B cell (primary cell): ENCODE measurements around the gene TWNK. TPM values are rescaled to one million over a fixed set of nuclear protein-coding genes. Genes with fewer than 3 reads are reported as not detected.

Experiments
- ATAC-seq: fragments of 200-7000 bp; cut with Tn5 transposase; one replicate; pipeline ENCODE4 v1.10.0; 2021; ENCODE audit warnings: low read depth, mild to moderate bottlenecking, moderate number of reproducible peaks, moderate library complexity
- CTCF ChIA-PET: fragments of 350-600 bp; sonication (Branson Sonifier 250); formaldehyde crosslinking; loops from one replicate; lab custom pipeline; 2021; ENCODE audit warnings: antibody characterized with exemption, inconsistent platforms; lab: Charles Lee
- POLR2A ChIA-PET: fragments of 350-600 bp; sonication (Branson Sonifier 250); formaldehyde crosslinking; loops from one replicate; lab custom pipeline; 2021; ENCODE audit warnings: antibody characterized with exemption; lab: Charles Lee
- DNase-seq: peaks from one replicate; pipeline ENCODE4 v3.0.0; 2013
- H2AFZ ChIP-seq: 2 replicates; pipeline ENCODE4 v1.6.1; 2012; ENCODE audit warnings: mild to moderate bottlenecking, low read depth, low read length; ENCODE audit not compliant: insufficient read depth, poor library complexity, severe bottlenecking
- H3K27ac ChIP-seq, 2 donors: 1 replicate in 1 of 2; 2 replicates in 1 of 2; pipeline ENCODE4 v1.5.1; 2012 to 2013; ENCODE audit warnings: low read length in 2 of 2, mild to moderate bottlenecking in 2 of 2, moderate library complexity in 1 of 2
- H3K27me3 ChIP-seq, 4 experiments: fragments of 200-600 bp in 1 of 4; sonication (generic) in 1 of 4; replicated peaks in 1 of 4; 1 replicate in 2 of 4; 2 replicates in 2 of 4; pipeline versions ENCODE4 v1.6.1 to v1.7.0; 2013 to 2016; ENCODE audit warnings: low read length in 3 of 4, mild to moderate bottlenecking in 2 of 4, mixed read lengths in 1 of 4, moderate library complexity in 1 of 4; ENCODE audit not compliant: insufficient read depth in 4 of 4, control insufficient read depth in 3 of 4; ENCODE audit errors: control extremely low read depth in 1 of 4
- H3K36me3 ChIP-seq, 2 experiments: replicated peaks in 1 of 2; 1 replicate in 1 of 2; 2 replicates in 1 of 2; pipeline versions ENCODE4 v1.6.1 to v1.7.1; 2013; ENCODE audit warnings: low read length in 1 of 2; ENCODE audit not compliant: insufficient read depth in 2 of 2, control insufficient read depth in 1 of 2; ENCODE audit errors: control extremely low read depth in 1 of 2, extremely low read depth in 1 of 2
- H3K4me1 ChIP-seq, 2 donors: fragments of 200-600 bp in 1 of 2; sonication (generic) in 1 of 2; 1 replicate in 1 of 2; 2 replicates in 1 of 2; pipeline versions ENCODE4 v1.5.1 to v1.6.1; 2013 to 2017; ENCODE audit warnings: low read length in 2 of 2; ENCODE audit not compliant: control insufficient read depth in 2 of 2, insufficient read depth in 2 of 2
- H3K4me2 ChIP-seq: replicated peaks from 2 replicates; pipeline ENCODE3; 2012; ENCODE audit warnings: mild to moderate bottlenecking, low read depth, low read length; ENCODE audit not compliant: poor library complexity, severe bottlenecking
- H3K4me3 ChIP-seq, 5 experiments: fragments of 200-600 bp in 1 of 5; sonication (generic) in 1 of 5; 1 replicate in 3 of 5; 2 replicates in 2 of 5; pipeline versions ENCODE4 v1.5.1 to v1.7.0; 2011 to 2016; ENCODE audit warnings: low read length in 4 of 5, mild to moderate bottlenecking in 4 of 5, low read depth in 2 of 5, control low read depth in 1 of 5, moderate library complexity in 1 of 5; ENCODE audit not compliant: insufficient read depth in 1 of 5; ENCODE audit errors: control extremely low read depth in 1 of 5, extremely low read depth in 1 of 5
- H3K79me2 ChIP-seq: fragments of 200-600 bp; sonication (generic); one replicate; pipeline ENCODE4 v1.6.0; 2016; ENCODE audit warnings: low read length; ENCODE audit not compliant: control insufficient read depth, insufficient read depth
- H3K9ac ChIP-seq: fragments of 200-600 bp; sonication (generic); 2 replicates; pipeline ENCODE4 v1.6.1; 2017; ENCODE audit warnings: mild to moderate bottlenecking, low read length, moderate library complexity
- H3K9me3 ChIP-seq, 3 donors: one replicate each; pipeline versions ENCODE4 v1.6.1 to v1.7.1; 2013; ENCODE audit warnings: low read length in 2 of 3; ENCODE audit not compliant: control insufficient read depth in 2 of 3, insufficient read depth in 1 of 3; ENCODE audit errors: control extremely low read depth in 1 of 3
- H4K20me1 ChIP-seq: 2 replicates; pipeline ENCODE4 v1.6.0; 2012; ENCODE audit warnings: mild to moderate bottlenecking, low read length; ENCODE audit not compliant: insufficient read depth, control insufficient read depth, poor library complexity, severe bottlenecking
- H3K27ac Mint-ChIP-seq: one replicate; pipeline ENCODE4 v1.8.0; 2021; ENCODE audit warnings: mixed read lengths
- H3K27me3 Mint-ChIP-seq: one replicate; pipeline ENCODE4 v1.8.0; 2021; ENCODE audit warnings: mixed read lengths
- H3K4me1 Mint-ChIP-seq: one replicate; pipeline ENCODE4 v1.8.0; 2021; ENCODE audit warnings: mixed read lengths
- H3K4me3 Mint-ChIP-seq: one replicate; pipeline ENCODE4 v1.8.0; 2021; ENCODE audit warnings: mixed read lengths
- H3K9me3 Mint-ChIP-seq: one replicate; pipeline ENCODE4 v1.8.0; 2022; ENCODE audit warnings: mixed read lengths; ENCODE audit not compliant: insufficient read depth
- CTCF ChIP-seq: fragments of 200-600 bp; IDR thresholded peaks from one replicate; pipeline ENCODE4 v1.8.0; 2022; ENCODE audit warnings: antibody characterized with exemption, mild to moderate bottlenecking
- EZH2 ChIP-seq: IDR thresholded peaks from 2 replicates; pipeline ENCODE4 v1.6.1; 2012; ENCODE audit warnings: borderline replicate concordance, low read depth, mild to moderate bottlenecking, moderate library complexity, low read length; ENCODE audit not compliant: insufficient read depth, poor library complexity, severe bottlenecking
- WGBS: methylation state at CpG from one replicate; pipeline ENCODE4 v1.1.5; 2013; ENCODE audit warnings: missing lambda C conversion rate; ENCODE audit not compliant: insufficient coverage; 5-methylcytosine and 5-hydroxymethylcytosine counted together
- intact Hi-C: fragments of 100-400 bp; cut with micrococcal nuclease; formaldehyde crosslinking; loops from one replicate; pipeline ENCODE4 v1.10.0; 2022
- polyA plus RNA-seq: library from polyadenylated mRNA; depleted of rRNA; stranded (reverse); fragments of >200 nt; gene quantifications from 2 replicates; pipeline ENCODE4 v1.2.3, GENCODE V29; 2012
- total RNA-seq, 2 donors: library from RNA; stranded (reverse); fragments of 120-200 nt in 1 of 2; gene quantifications; 1 replicate in 1 of 2; 2 replicates in 1 of 2; pipeline versions ENCODE4 v1.2.3 to v1.2.4, GENCODE V29; 2013 to 2022

TWNK gene
- total and polyA plus RNA-seq, 2 donors (not counting 1 experiment from before 2014, with no cell fraction given) = 7.2 to 11.8 TPM

- Mint-ChIP-seq H3K4me3 (peak overlapping the region; percentile 95), H3K27ac (peak overlapping the region; percentile 96), H3K4me1 (peaks cover 29% of the 10 kb centered on the region), H3K27me3 (no peaks in the 10 kb centered on the region), H3K9me3 (no peaks in the 10 kb centered on the region)
- Histone ChIP-seq H3K9ac (peak overlapping the region; percentile 81), H4K20me1 (peaks cover 25% of the 10 kb centered on the region), H3K36me3 (peaks cover 0 to 10% of the 10 kb centered on the region in 2 experiments), H3K4me2 (peak overlapping the region; percentile 95), H3K4me3 (peak overlapping the region; percentile 37 to 89 (median 86)), H2AFZ (peak overlapping the region; percentile 81), H3K79me2 (no peaks in the 10 kb centered on the region), H3K27me3 (peaks cover 0 to 2% (median 0%) of the 10 kb centered on the region in 4 experiments), H3K4me1 (peaks cover 22 to 34% of the 10 kb centered on the region in 2 donors), H3K27ac (peak overlapping the region; percentile 84 to 87), H3K9me3 (no peaks in the 10 kb centered on the region)
- CTCF ChIA-PET = interaction anchor here (0.6 to 8.4 kb wide), 14 partner anchors 8 to 69 kb away, joined by 3 to 70 read pairs (median 8); partner anchors contain the start of genes MRPL43, PDZD7, SFXN3 and TWNK
- DNase-seq (peak; percentile 82), ATAC-seq (peak; percentile 20)
- intact Hi-C loops = loop anchor here (5.0 kb wide), 1 partner anchor 1376 kb away; the partner anchor contains the start of gene SLC25A28
- TF ChIP-seq CTCF = no peak
- TF ChIP-seq EZH2 = no peak
- POLR2A ChIA-PET = interaction anchor here (0.9 to 3.4 kb wide), 5 partner anchors 11 to 85 kb away, joined by 3 to 15 read pairs (median 6); partner anchors contain the start of genes MRPL43, PDZD7, SFXN3 and SLF2
- WGBS = 2% methylated on average over 21 of the region's 25 CpGs
These were observed 11.0 kb downstream of the TWNK start for GRCh38 chr10:100998183-100998990.
